Liver (tissue), 9 donors: ENCODE measurements around the gene SNX32. TPM values are rescaled to one million over a fixed set of nuclear protein-coding genes. Genes with fewer than 3 reads are reported as not detected.

Experiments
- DNase-seq: peaks from one replicate; pipeline ENCODE4 v3.0.0-alpha.2; 2017; ENCODE audit warnings: low spot score
- H3K27ac ChIP-seq, 2 donors: one replicate each; pipeline ENCODE4 v1.7.0; 2013; ENCODE audit warnings: inconsistent platforms in 2 of 2, low read length in 2 of 2, control low read depth in 1 of 2, low read depth in 1 of 2, mild to moderate bottlenecking in 1 of 2
- H3K27me3 ChIP-seq, 4 donors: one replicate each; pipeline versions ENCODE4 v1.6.1 to v1.7.0; 2013; ENCODE audit warnings: low read length in 3 of 4, inconsistent platforms in 1 of 4, mild to moderate bottlenecking in 1 of 4, moderate library complexity in 1 of 4; ENCODE audit not compliant: control insufficient read depth in 4 of 4, insufficient read depth in 4 of 4
- H3K36me3 ChIP-seq, 4 donors: one replicate each; pipeline versions ENCODE4 v1.6.1 to v1.7.0; 2013; ENCODE audit warnings: low read length in 3 of 4, mild to moderate bottlenecking in 3 of 4, low read depth in 1 of 4, moderate library complexity in 1 of 4; ENCODE audit not compliant: control insufficient read depth in 4 of 4, insufficient read depth in 3 of 4
- H3K4me1 ChIP-seq, 4 donors: one replicate each; pipeline versions ENCODE4 v1.6.1 to v1.7.0; 2013; ENCODE audit warnings: low read length in 3 of 4, mild to moderate bottlenecking in 3 of 4, moderate library complexity in 1 of 4; ENCODE audit not compliant: control insufficient read depth in 4 of 4, insufficient read depth in 4 of 4
- H3K4me3 ChIP-seq, 3 donors: one replicate each; pipeline versions ENCODE4 v1.6.1 to v1.7.0; 2013; ENCODE audit warnings: low read length in 3 of 3, control low read depth in 1 of 3, low read depth in 1 of 3, mild to moderate bottlenecking in 1 of 3
- H3K9ac ChIP-seq, 2 donors: one replicate each; pipeline ENCODE4 v1.7.0; 2013; ENCODE audit warnings: low read length in 2 of 2, mild to moderate bottlenecking in 2 of 2, moderate library complexity in 2 of 2, control low read depth in 1 of 2, low read depth in 1 of 2
- H3K9me3 ChIP-seq, 4 donors: one replicate each; pipeline versions ENCODE4 v1.6.1 to v1.7.0; 2013; ENCODE audit warnings: low read length in 3 of 4; ENCODE audit not compliant: control insufficient read depth in 4 of 4
- EGR1 ChIP-seq, 2 donors: IDR thresholded peaks; 2 replicates each; pipeline ENCODE4 v1.6.1; 2016 to 2018; ENCODE audit warnings: antibody characterized with exemption in 2 of 2, low read depth in 2 of 2
- FOXA1 ChIP-seq: IDR thresholded peaks from 2 replicates; pipeline ENCODE4 v1.6.1; 2016; ENCODE audit warnings: antibody characterized with exemption
- FOXA2 ChIP-seq: IDR thresholded peaks from 2 replicates; pipeline ENCODE4 v1.6.1; 2016; ENCODE audit warnings: antibody characterized with exemption
- GABPA ChIP-seq, 2 donors: IDR thresholded peaks in 1 of 2; conservative IDR thresholded peaks in 1 of 2; 2 replicates each; pipeline ENCODE4 v1.6.1; 2016; ENCODE audit warnings: antibody characterized with exemption in 2 of 2, mild to moderate bottlenecking in 1 of 2, moderate library complexity in 1 of 2
- HNF4A ChIP-seq, 2 donors: conservative IDR thresholded peaks; 2 replicates each; pipeline ENCODE4 v1.6.1; 2016; ENCODE audit warnings: antibody characterized with exemption in 2 of 2, mild to moderate bottlenecking in 2 of 2
- HNF4G ChIP-seq: IDR thresholded peaks from 2 replicates; pipeline ENCODE4 v1.6.1; 2016; ENCODE audit warnings: antibody characterized with exemption
- JUND ChIP-seq, 2 donors: IDR thresholded peaks; 2 replicates each; pipeline ENCODE4 v1.6.1; 2016; ENCODE audit warnings: antibody characterized with exemption in 2 of 2
- NR2F2 ChIP-seq: IDR thresholded peaks from 2 replicates; pipeline ENCODE4 v1.6.1; 2016; ENCODE audit warnings: antibody characterized with exemption
- RAD21 ChIP-seq, 2 donors: IDR thresholded peaks; 2 replicates each; pipeline ENCODE4 v1.6.1; 2016; ENCODE audit warnings: antibody characterized with exemption in 2 of 2, mild to moderate bottlenecking in 2 of 2
- RXRA ChIP-seq, 2 donors: IDR thresholded peaks; 2 replicates each; pipeline ENCODE4 v1.6.1; 2017 to 2018; ENCODE audit warnings: antibody characterized with exemption in 2 of 2, mild to moderate bottlenecking in 1 of 2
- SP1 ChIP-seq: IDR thresholded peaks from 2 replicates; pipeline ENCODE4 v1.6.1; 2018; ENCODE audit warnings: antibody characterized with exemption, mild to moderate bottlenecking
- TAF1 ChIP-seq: conservative IDR thresholded peaks from 2 replicates; pipeline ENCODE4 v1.6.1; 2016; ENCODE audit warnings: antibody characterized with exemption, mild to moderate bottlenecking
- WGBS: extraction: QIAGEN DNeasy Blood & Tissue Kit; methylation state at CpG from one replicate; pipeline ENCODE4 v1.1.7; 2013; 5-methylcytosine and 5-hydroxymethylcytosine counted together
- polyA plus RNA-seq, 2 donors: library from polyadenylated mRNA; stranded (reverse) in 1 of 2; unstranded in 1 of 2; fragments of 200-250 nt in 1 of 2; fragments of >200 nt in 1 of 2; fragmentation: Nextera tagmentation in 1 of 2; extraction: Ambion mirVana in 1 of 2; gene quantifications; one replicate each; pipeline versions ENCODE4 v1.2.1 to v1.2.3, GENCODE V29; 2013 to 2015
- total RNA-seq, 2 donors: library from RNA; depleted of rRNA; stranded (reverse); fragments of >200 nt; gene quantifications; one replicate each; pipeline ENCODE4 v1.2.3, GENCODE V29; 2014
- TF ChIP-seq, protein P1 (sequence below): IDR thresholded peaks from 2 replicates; pipeline ENCODE4 v1.6.1; 2016; ENCODE audit warnings: antibody characterized with exemption
- TF ChIP-seq, protein P2 (sequence below): IDR thresholded peaks from 2 replicates; pipeline ENCODE4 v1.6.1; 2016; ENCODE audit warnings: antibody characterized with exemption, mild to moderate bottlenecking
- TF ChIP-seq, protein P3 (sequence below): fragments of 150-350 bp; IDR thresholded peaks from 2 replicates; pipeline ENCODE4 v1.5.1; 2017; ENCODE audit warnings: improper control_type of control experiment, low read depth, low read length; ENCODE audit not compliant: missing input control
- TF ChIP-seq, protein P4 (sequence below): IDR thresholded peaks from 2 replicates; pipeline ENCODE4 v1.6.1; 2016; ENCODE audit warnings: antibody characterized with exemption
- TF ChIP-seq, protein P5 (sequence below): IDR thresholded peaks from 2 replicates; pipeline ENCODE4 v1.6.1; 2016; ENCODE audit warnings: antibody characterized with exemption
- donor health status: healthy.
- donor health status: healthy.
- donor health status: healthy.
- donor health status: healthy.
- donor health status: healthy.

SNX32 gene
- total and polyA plus RNA-seq, 4 donors: under 0.01 to 0.38 (median 0.06) TPM

DNA sequence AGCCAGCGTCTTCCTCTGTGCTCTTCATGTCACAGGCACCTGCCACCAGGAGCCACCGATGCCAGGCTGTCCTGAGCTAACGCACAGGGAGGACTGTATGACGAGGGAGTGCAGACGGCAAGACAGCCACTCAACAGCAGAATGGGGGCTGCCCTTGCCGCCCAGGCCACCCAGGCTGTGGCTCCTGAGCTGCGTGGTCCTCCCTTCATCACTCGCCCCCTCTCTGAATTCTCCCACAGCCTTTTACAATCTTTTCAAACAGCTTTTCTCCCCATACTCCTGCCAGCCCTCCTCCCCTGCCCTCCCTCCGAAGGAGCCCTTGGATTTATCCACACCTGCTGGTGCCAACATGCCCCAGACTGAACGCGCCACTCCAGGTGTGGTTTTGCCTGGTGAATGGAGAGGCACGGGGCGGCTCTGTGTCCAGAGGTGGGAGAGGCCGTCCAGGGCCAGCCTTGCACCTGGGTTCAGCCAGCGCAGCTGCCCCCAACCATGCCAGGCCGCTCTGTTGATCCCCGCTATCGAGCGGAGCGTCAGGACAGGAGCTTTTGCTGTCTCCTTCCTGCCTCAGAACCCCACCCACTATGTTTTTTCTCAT is 24.9 kb upstream of the SNX32 start:
- 76% methylated on average over 20 of the region's 20 CpGs for WGBS
- Histone ChIP-seq H3K4me3 (no peak overlapping the region), H3K9me3 (no peaks in the 10 kb centered on the region), H3K4me1 (no peaks in the 10 kb centered on the region), H3K9ac (no peak overlapping the region), H3K36me3 (no peaks in the 10 kb centered on the region), H3K27ac (no peak overlapping the region), H3K27me3 (peaks cover 0 to 3% (median 0%) of the 10 kb centered on the region in 4 donors)
- no peak for DNase-seq
- no peak for TF ChIP-seq HNF4G
- TF ChIP-seq RAD21 (IDR thresholded peaks at IDR 0.05): no peak
- TF ChIP-seq HNF4A (conservative IDR thresholded peaks at IDR 0.05): no peak
- TF ChIP-seq GABPA (IDR thresholded peaks at IDR 0.05 in 1 of 2, conservative IDR thresholded peaks at IDR 0.05 in 1 of 2): no peak
- TF ChIP-seq SP1: no peak
- no peak for TF ChIP-seq TAF1
- TF ChIP-seq, protein P1, sequence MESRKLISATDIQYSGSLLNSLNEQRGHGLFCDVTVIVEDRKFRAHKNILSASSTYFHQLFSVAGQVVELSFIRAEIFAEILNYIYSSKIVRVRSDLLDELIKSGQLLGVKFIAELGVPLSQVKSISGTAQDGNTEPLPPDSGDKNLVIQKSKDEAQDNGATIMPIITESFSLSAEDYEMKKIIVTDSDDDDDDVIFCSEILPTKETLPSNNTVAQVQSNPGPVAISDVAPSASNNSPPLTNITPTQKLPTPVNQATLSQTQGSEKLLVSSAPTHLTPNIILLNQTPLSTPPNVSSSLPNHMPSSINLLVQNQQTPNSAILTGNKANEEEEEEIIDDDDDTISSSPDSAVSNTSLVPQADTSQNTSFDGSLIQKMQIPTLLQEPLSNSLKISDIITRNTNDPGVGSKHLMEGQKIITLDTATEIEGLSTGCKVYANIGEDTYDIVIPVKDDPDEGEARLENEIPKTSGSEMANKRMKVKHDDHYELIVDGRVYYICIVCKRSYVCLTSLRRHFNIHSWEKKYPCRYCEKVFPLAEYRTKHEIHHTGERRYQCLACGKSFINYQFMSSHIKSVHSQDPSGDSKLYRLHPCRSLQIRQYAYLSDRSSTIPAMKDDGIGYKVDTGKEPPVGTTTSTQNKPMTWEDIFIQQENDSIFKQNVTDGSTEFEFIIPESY: no peak
- no peak for TF ChIP-seq JUND (IDR thresholded peaks at IDR 0.05)
- TF ChIP-seq EGR1 (IDR thresholded peaks at IDR 0.05; ENCODE audit: low read depth in 2 of 2): no peak
- TF ChIP-seq RXRA (IDR thresholded peaks at IDR 0.05): no peak

DNA sequence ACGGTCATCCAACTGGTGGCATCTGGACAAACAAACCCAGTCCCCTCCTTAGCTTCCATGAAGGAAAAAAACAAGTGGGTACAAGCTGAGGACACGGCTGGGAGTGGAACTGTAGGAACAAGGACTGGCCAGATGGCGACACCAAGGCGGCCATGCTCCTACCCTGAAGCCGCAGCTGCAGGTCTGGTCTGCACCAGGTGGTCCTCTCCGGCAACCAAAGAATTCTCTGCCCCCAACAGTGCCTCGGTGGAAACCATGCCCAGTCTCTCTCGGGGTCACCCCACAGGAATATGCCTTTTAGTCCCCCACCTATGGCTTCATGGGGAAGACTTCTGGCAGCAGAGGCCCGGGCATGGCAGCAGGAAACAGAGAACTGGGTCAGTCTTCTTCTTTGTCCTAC is 24.3 kb upstream of the SNX32 start:
- WGBS: 81% methylated on average over 9 of the region's 9 CpGs
- Histone ChIP-seq H3K9me3 (no peaks in the 10 kb centered on the region), H3K27me3 (peaks cover 0 to 3% (median 0%) of the 10 kb centered on the region in 4 donors), H3K36me3 (no peaks in the 10 kb centered on the region), H3K27ac (no peak overlapping the region), H3K9ac (no peak overlapping the region), H3K4me1 (no peaks in the 10 kb centered on the region), H3K4me3 (no peak overlapping the region)
- TF ChIP-seq HNF4A (conservative IDR thresholded peaks at IDR 0.05) (no peak), NR2F2 (no peak), HNF4G (no peak), JUND (IDR thresholded peaks at IDR 0.05) (no peak), SP1 (no peak), EGR1 (IDR thresholded peaks at IDR 0.05; ENCODE audit: low read depth in 2 of 2) (no peak), GABPA (IDR thresholded peaks at IDR 0.05 in 1 of 2, conservative IDR thresholded peaks at IDR 0.05 in 1 of 2) (no peak), RXRA (IDR thresholded peaks at IDR 0.05) (no peak), RAD21 (IDR thresholded peaks at IDR 0.05) (no peak), FOXA2 (no peak), TAF1 (no peak), FOXA1 (no peak)
- TF ChIP-seq, protein P2, sequence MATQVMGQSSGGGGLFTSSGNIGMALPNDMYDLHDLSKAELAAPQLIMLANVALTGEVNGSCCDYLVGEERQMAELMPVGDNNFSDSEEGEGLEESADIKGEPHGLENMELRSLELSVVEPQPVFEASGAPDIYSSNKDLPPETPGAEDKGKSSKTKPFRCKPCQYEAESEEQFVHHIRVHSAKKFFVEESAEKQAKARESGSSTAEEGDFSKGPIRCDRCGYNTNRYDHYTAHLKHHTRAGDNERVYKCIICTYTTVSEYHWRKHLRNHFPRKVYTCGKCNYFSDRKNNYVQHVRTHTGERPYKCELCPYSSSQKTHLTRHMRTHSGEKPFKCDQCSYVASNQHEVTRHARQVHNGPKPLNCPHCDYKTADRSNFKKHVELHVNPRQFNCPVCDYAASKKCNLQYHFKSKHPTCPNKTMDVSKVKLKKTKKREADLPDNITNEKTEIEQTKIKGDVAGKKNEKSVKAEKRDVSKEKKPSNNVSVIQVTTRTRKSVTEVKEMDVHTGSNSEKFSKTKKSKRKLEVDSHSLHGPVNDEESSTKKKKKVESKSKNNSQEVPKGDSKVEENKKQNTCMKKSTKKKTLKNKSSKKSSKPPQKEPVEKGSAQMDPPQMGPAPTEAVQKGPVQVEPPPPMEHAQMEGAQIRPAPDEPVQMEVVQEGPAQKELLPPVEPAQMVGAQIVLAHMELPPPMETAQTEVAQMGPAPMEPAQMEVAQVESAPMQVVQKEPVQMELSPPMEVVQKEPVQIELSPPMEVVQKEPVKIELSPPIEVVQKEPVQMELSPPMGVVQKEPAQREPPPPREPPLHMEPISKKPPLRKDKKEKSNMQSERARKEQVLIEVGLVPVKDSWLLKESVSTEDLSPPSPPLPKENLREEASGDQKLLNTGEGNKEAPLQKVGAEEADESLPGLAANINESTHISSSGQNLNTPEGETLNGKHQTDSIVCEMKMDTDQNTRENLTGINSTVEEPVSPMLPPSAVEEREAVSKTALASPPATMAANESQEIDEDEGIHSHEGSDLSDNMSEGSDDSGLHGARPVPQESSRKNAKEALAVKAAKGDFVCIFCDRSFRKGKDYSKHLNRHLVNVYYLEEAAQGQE: no peak
- TF ChIP-seq, protein P3, sequence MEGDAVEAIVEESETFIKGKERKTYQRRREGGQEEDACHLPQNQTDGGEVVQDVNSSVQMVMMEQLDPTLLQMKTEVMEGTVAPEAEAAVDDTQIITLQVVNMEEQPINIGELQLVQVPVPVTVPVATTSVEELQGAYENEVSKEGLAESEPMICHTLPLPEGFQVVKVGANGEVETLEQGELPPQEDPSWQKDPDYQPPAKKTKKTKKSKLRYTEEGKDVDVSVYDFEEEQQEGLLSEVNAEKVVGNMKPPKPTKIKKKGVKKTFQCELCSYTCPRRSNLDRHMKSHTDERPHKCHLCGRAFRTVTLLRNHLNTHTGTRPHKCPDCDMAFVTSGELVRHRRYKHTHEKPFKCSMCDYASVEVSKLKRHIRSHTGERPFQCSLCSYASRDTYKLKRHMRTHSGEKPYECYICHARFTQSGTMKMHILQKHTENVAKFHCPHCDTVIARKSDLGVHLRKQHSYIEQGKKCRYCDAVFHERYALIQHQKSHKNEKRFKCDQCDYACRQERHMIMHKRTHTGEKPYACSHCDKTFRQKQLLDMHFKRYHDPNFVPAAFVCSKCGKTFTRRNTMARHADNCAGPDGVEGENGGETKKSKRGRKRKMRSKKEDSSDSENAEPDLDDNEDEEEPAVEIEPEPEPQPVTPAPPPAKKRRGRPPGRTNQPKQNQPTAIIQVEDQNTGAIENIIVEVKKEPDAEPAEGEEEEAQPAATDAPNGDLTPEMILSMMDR: no peak
- TF ChIP-seq, protein P1: no peak
- TF ChIP-seq, protein P4, sequence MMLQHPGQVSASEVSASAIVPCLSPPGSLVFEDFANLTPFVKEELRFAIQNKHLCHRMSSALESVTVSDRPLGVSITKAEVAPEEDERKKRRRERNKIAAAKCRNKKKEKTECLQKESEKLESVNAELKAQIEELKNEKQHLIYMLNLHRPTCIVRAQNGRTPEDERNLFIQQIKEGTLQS: no peak
- TF ChIP-seq, protein P5, sequence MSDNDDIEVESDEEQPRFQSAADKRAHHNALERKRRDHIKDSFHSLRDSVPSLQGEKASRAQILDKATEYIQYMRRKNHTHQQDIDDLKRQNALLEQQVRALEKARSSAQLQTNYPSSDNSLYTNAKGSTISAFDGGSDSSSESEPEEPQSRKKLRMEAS: no peak
- DNase-seq: no peak
